Activated T-cell treated with anti-CD3 and anti-CD28 coated beads, Interleukin-2, amount 50 U/mL, for 48 hours (primary cell): Measurements from ENCODE around the gene PITPNM2.

ENCODE experiments used
- DNase-seq, 2 experiments: peaks; one replicate each; pipeline ENCODE4 v3.0.0-alpha.2; 2020

Gene PITPNM2

GRCh38 chr12:123143736-123144461, 7.0 kb downstream of the PITPNM2 start:
- DNase-seq: no peak

- DNase-seq: no peak
Observed at GRCh38 chr12:123142921-123143735, 7.8 kb downstream of the PITPNM2 start.

DNA sequence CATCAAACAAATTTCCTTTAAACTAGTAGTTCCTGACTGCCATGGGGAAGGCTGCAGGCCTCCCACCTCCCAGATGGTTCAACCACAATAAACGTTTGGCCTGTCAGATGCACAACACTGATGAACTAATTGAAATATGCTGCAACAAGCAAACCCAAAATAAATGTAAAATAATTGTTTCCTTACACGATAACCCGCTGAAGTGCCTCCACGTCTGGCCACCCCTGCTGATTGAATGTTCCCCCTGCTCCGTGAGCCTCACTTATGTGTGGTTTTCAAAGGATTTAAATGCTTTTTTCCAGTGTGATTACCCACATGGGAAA, 8.4 kb downstream of the PITPNM2 start:
- DNase-seq: no peak

- DNase-seq: no peak
Observed at GRCh38 chr12:123141615-123142517, 9.0 kb downstream of the PITPNM2 start.

DNA sequence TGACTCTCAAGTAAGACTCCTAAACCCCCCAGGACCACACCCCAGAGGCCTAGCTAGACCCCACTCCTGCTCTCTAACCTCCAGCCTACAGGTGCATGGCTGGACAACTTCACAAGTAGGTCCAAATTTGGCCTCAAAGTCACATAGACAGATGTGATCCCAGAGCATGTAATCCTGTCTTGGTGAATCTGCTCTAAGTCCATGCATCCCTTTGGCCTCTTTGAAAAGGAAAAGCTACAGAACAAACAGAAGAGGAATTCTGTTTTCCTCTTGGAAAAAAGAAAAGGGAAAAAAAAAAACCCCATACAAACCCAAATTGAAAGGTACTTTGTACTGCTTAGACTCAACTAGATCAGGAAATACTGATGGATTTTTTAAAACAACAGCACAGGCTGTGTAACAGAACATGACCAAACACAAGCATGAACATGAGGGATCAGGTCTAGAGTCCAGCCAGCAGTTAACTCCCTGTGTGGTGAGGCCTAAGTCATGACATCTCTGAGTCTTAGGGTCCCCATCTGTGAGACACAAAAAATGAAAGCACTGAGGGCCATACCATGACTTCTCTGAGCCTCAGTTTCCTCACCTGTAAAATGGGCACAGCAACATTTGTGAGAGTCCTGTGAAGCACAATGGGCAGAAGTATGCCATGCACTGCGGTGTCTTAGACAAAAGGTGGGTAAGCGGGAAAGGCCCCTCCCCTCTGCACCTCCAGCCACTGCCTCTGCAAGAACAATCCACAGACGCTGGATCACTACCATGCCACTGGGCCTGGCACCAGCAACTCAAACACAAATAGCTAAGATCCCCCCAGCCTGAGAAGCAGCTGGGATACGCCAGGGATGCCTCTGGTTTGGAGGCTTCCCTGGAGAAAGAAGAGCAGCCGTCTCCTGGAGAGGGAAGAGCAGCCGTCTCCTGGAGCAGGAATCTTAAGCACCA, 9.9 kb downstream of the PITPNM2 start:
- DNase-seq: peak in 1 of 2 experiments; percentile 4

DNA sequence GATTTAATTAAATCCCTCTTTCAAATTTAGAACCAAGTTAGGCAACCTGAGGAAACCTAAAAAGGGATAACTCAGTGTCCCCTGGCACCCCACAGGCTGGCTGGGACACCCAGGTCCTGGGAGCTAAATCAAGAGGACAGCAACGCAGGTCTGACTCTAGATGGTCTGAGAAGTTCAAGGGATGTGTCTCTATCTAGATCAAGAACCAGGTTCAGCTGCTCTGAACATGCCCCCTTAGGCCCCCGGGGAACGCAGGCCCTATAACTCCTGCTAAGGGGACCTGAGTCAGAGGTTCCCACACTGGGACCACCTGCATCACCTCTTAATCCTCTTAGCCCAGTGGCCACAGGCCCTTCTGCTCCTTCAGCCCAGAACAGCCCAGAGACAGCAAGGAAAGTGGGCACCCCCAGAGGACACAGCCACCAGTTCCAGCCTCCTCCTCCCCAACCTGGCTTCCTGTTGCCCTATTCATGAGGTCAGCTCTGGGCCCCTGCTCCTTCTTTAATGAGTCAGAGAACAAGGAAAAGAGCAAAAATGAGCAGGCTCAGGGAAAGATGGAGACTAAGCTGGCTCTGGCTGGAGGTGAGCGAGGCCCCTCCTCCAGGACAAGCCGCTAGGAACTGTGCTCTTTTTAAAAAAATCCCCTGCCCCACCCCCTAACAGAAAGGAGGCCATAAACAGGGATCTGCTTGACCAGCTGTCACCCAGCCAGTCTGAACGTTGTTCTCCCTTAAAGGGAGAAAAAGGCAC, 10.8 kb downstream of the PITPNM2 start:
- DNase-seq: no peak

DNA sequence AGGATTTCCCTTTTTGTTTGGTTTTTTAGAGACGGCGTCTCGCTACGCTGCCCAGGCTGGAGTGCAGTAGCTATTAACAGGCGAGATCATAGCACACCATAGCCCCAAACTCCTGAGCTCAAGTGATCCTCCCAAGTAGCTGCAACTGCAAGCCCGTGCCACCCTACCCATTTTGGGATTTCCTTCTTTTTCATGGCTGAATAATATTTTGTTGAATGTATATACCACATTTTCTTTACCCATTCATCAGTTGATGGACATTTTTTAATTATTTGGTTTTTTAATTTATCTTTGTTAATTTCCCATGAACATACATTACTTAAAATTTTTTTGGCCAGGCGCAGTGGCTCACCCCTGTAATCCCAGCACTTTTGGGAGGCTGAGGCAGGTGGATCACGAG, 15.2 kb downstream of the PITPNM2 start:
- DNase-seq: no peak

DNA sequence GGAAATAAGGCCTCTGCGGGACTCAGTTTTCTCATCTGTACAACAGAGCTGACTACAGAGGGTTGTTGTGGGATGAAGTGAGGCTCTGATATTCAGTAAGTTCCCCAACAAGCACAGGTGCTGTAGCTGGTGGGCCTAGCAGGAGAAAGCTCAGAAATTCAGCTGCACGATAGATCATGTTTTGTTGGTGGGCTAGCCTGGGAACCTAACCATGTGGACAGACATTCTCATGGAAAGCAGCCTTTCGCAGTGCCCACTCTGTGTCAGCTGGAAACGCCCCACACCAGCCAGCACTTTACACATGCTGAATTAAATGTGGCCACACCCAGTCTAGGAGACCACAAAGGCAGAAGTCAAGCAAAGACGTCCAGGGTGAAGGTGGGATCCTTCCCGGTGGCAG, 16.1 kb downstream of the PITPNM2 start:
- no peak for DNase-seq

DNA sequence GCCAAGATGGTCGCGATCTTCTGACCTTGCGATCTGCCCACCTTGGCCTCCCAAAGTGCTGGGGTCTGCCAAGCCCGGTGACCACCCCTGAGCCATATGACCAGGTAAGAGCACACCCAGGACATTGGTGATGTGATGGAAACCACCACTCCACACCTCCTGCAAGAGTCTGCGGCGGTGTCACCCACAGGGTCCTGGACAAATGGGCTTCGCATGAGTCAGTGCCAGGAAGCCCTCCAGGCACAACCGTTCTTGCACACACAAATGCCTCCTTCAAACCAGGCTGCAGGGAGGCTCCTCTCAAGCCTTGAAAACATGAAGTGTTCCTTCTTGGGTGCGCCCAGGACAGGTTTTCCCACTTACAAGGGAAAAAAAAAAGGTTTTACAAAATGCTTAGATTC, 16.6 kb downstream of the PITPNM2 start:
- no peak for DNase-seq

DNA sequence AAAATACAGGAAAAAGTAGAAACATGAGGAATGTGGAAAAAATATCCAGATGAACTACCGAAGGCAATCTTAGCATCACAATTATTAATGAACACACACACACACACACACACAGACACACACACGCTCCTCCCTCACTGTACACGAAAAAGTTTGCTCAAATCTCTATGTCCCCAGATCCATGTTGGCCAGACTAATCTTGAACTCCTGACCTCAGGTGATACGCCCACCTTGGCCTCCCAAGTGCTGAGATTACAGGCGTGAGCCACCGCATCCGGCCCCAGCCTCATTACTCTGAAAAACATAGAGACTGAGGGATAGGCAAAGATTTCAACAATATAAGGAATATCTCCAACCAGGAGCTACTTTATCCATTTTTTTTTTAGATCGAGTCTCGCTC, 17.2 kb downstream of the PITPNM2 start:
- no peak for DNase-seq

DNA sequence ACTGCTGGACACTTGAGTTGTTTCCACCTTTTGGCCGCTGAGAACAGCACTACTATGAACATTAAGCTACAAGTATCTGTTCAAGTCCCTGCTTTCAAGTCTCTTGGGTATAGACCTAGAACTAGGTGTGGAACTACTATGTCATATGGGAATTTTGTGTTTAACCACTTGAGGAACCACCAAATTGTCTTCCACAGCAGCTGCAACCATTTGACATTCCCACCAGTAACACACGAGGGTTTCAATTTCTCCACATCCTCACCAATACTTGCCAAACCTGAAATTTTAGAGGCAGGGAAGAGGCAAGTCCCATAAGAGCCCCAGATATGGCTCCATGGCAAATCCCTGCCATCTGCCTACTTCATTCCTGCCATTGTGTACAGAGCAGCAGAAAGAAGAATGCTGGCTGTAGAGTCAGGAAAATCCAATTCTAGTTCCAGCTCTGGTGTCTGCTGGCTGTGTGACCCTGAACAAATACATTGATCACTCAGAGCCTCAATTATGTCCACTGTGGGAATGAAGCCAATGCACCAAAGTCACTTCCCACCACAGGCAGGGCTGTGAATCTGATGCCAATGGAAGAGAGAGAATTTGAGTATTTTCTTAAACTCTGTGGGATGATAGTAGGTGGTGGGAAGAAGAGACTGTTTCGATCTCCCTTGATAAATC, 17.8 kb downstream of the PITPNM2 start:
- DNase-seq: no peak

DNA sequence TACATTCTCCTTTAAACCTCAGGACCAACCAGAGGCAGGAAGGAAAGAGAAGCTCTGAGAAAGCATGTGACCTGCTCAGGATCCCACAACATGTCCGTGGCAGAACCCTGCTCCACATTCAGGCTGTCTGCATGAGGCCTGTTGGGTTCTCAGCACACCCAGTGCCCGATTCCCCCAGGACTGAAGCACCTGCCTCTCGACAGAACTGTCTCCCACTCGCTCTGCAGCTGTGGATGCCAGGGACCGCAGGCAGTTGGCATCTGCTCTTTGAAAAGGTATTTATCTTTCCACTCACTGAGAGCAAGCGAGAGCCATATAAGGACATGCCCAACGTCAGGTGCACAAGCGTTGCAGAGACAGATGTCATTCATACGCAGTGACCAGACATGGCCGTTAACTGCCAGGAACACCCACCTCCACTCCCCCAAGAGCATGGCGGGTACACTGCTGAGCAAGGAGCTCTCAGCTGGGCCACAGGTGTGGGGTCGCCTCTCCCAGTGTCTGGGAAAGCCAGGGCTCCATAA, 18.9 kb downstream of the PITPNM2 start:
- peak; percentile 48 to 50 for DNase-seq

- no peak for DNase-seq
Observed at GRCh38 chr12:123131291-123131832, 19.5 kb downstream of the PITPNM2 start.

GRCh38 chr12:123129621-123130020, 21.3 kb downstream of the PITPNM2 start:
- no peak for DNase-seq

DNA sequence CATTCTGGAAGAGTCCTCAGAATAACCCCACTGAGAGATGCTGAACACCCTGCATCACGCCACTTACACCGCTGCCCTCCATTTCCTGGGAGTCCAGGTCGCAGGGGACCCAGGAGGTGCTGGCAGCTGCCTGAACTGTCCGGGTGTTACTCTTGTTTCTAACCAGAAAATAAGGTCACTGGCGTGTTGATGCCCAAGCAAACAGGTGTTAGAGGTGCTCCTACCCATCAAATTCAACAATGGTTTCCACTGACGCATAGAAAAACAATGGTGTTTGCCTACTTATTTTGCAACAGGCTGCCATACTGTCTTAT, 23.8 kb downstream of the PITPNM2 start:
- no peak for DNase-seq

GRCh38 chr12:123126294-123127181, 24.4 kb downstream of the PITPNM2 start:
- no peak for DNase-seq

DNA sequence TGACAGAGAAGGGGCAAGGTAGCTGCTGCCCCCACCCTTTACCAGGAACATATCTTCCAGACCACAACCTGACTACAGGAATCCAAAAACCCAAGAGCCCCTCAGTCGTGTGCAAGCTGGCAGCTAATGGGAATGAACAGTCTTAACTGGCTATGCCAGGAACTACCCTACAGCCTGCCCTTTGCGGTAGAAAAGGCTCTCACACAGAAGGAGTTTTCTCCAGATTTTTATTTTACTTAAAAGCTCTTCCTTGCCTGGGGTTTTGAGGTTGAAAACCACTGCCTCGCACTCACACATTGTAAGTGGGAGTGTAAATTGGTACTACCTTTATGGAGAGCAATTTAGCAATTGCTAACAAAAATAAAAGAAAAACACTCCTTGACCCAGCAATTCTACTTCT, 28.3 kb downstream of the PITPNM2 start:
- DNase-seq: no peak

GRCh38 chr12:123121670-123122069, 29.2 kb downstream of the PITPNM2 start:
- no peak for DNase-seq

DNA sequence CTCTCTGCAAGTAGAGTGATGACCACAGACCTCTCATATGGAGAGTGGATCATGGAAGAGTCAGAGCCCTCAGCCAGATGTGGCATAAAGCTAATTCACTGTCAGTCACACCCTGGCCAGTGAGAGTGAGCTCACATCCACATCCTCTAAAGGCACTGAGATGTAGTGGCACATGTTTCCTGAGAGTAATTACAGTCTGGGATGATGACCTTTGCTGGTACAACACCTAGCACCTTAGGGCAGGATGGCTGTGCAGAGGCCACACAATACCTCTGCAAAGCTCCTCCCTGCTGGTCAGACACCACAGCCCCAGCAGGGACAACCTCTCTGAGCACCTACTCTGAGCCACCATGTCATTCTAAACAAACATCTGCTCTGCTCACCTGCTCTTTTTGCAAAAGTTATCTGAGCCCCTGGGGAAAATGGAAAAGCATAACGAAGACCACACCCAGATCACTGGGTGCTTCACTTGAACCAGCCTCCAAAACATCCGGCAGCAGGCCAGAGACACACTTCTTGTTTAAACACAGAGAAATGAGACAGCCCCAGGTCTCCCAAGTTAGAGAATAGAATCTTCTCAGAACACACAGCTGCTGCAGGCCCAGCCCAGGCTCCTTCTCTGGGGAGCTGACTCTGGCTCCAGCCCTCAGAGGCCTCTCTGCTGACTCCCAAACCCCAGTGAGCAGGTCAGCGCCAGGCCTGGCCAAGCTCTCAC, 30.3 kb downstream of the PITPNM2 start:
- peak; percentile 36 to 48 for DNase-seq
